Esophagus squamous epithelium (tissue), 4 donors: ENCODE data around the gene SLC6A19.

Source experiments
- POLR2A ChIP-seq, 4 donors: fragments of 450-650 bp; IDR thresholded peaks; one replicate each; pipeline ENCODE4 v1.6.1; 2017; ENCODE audit warnings: antibody characterized with exemption in 4 of 4, mild to moderate bottlenecking in 4 of 4, moderate library complexity in 3 of 4
- TF ChIP-seq, protein P1 (sequence below), 6 experiments: fragments of 450-650 bp in 4 of 6; fragments of 200-600 bp in 2 of 6; sonication (generic) in 2 of 6; IDR thresholded peaks; one replicate each; pipeline ENCODE4 v1.5.1; 2016 to 2019; ENCODE audit warnings: antibody characterized with exemption in 6 of 6, mild to moderate bottlenecking in 4 of 6, moderate library complexity in 4 of 6

- TF ChIP-seq, protein P1, sequence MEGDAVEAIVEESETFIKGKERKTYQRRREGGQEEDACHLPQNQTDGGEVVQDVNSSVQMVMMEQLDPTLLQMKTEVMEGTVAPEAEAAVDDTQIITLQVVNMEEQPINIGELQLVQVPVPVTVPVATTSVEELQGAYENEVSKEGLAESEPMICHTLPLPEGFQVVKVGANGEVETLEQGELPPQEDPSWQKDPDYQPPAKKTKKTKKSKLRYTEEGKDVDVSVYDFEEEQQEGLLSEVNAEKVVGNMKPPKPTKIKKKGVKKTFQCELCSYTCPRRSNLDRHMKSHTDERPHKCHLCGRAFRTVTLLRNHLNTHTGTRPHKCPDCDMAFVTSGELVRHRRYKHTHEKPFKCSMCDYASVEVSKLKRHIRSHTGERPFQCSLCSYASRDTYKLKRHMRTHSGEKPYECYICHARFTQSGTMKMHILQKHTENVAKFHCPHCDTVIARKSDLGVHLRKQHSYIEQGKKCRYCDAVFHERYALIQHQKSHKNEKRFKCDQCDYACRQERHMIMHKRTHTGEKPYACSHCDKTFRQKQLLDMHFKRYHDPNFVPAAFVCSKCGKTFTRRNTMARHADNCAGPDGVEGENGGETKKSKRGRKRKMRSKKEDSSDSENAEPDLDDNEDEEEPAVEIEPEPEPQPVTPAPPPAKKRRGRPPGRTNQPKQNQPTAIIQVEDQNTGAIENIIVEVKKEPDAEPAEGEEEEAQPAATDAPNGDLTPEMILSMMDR (IDR thresholded peaks at IDR 0.05) = no peak
- TF ChIP-seq POLR2A (IDR thresholded peaks at IDR 0.05) = no peak
These were observed 10.9 kb downstream of the SLC6A19 start for GRCh38 chr5:1212271-1212670.
